ENCODE results near the gene MAP10. TPM values are rescaled to one million over a fixed set of nuclear protein-coding genes. Genes with fewer than 3 reads are reported as not detected.

Gene MAP10
- total RNA-seq (1 to 10 TPM; 1.4 to 1.8 TPM), polyA plus RNA-seq (1.4 TPM)

DNA sequence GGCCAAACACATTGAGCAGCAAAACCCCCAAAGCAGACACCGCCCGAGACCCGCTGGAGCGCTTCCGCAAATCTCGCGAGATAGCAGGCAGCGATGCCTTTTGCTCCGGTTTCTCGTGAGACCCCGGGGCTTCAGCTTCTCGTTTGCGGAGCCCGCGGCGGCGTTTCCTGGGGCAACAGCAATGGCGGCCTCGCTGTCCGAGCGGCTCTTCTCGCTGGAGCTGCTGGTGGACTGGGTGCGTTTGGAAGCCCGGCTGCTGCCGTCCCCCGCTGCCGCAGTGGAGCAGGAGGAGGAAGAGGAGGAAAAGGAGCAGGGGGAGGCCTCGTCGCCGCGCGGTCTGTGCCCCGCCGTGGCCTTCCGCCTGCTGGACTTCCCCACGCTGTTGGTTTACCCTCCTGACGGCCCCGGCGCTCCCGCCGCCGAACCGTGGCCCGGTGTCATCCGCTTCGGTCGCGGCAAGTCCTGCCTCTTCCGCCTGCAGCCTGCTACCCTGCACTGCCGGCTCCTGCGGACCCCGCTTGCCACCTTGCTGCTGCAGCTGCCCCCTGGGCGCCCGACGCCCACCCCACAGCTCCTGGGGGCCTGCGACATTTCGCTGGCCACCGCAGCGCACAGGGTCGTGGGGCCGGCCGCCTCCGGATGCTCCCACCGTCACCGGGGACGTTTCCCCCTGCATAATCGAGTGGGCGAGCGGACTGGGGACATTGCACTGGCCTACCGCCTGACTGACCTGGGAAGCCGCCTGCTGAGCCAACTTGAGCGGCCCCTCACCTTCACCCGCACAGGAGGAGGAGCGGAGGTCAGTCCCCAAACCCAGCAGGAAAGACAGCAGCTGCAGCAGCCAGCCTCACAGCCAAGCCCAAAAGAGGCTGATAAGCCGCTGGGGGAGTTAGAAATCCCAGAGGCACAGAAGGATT is at the start of gene MAP10:
MAP10 (plus strand) TSS at position 148 of the 917 bp plus-strand sequence; CDS start at position 182, 34 bp downstream.
- peak; percentile 40 to 83 (median 65) for DNase-seq
- Histone ChIP-seq H3K9me3 (ENCODE audit: low read length) (no peaks in the 10 kb centered on the region), H3K4me3 (ENCODE audit: low read length) (peak within 1 kb of the TSS; percentile 71), H3K4me1 (ENCODE audit: insufficient read depth, low read length) (peaks cover 9% of the 10 kb centered on the region), H3K36me3 (ENCODE audit: insufficient read depth, low read length) (no peaks in the 10 kb centered on the region), H3K27ac (ENCODE audit: low read depth, low read length) (no peak within 1 kb of the TSS), H3K27me3 (ENCODE audit: insufficient read depth, low read length, poor library complexity, severe bottlenecking) (no peaks in the 10 kb centered on the region)
- H3K9me3 Mint-ChIP-seq = peaks cover 19 to 29% (median 24%) of the 10 kb centered on the region in 5 donors
- H3K4me1 Mint-ChIP-seq = peaks cover 20 to 34% (median 24%) of the 10 kb centered on the region in 3 donors
- peak within 1 kb of the TSS; percentile 56 to 92 (median 82) for H3K27ac Mint-ChIP-seq
- H3K27me3 Mint-ChIP-seq = peaks cover 1 to 12% of the 10 kb centered on the region in 2 donors
- peaks cover 2 to 20% (median 4%) of the 10 kb centered on the region in 3 donors for H3K36me3 Mint-ChIP-seq
- peak within 1 kb of the TSS; percentile 87 to 95 (median 89) for H3K4me3 Mint-ChIP-seq
- POLR2A ChIA-PET = no interaction called here
- CTCF ChIA-PET = interaction anchor here (0.6 to 1.5 kb wide), 2 partner anchors 11 to 61 kb away, joined by 3 read pairs; no protein-coding TSS in a partner anchor

DNA sequence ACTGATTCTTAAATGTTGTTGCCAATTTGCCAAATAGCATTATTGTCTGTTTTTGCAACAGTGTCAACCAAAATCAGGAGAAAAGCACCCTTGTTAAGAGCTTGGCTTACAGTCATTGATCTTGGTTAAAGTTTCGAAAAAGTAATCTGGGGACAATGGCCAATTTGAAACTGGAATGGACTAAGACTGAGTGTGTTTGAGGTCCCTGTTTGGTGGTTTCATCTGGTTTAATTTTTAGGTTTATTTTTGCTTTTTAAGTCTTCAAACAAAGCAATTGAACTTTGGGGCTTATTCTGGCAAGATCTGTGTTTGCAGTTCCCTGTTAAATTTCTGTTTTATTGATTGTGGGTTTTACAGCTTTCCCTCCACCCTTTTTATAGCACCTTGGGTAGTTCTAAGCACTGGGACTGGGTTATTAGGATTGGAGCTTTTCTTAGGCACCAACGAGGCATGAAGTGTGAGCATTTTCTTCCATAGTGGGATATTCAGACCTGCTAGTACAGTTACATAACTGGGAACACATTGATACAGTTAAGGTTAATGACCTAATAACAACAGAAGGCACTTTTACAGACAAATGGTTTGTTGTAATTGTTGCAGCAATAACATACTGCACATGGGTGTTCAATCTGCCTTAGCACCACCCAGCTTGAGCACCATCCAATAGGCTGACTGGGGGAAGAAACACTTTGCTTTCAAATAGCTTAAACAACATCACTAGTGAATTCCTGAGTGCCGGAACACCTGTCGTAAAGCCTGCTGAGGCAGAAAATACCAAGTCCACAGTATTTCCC is 40.6 kb upstream of the MAP10 start:
- H3K27ac ChIP-seq (ENCODE audit: low read depth, low read length) = no peak overlapping the region
- Mint-ChIP-seq H3K4me1 (no peaks in the 10 kb centered on the region), H3K27me3 (peaks cover 10 to 45% of the 10 kb centered on the region in 2 donors)

GRCh38 chr1:232765542-232765941 is 39.7 kb upstream of the MAP10 start:
- Mint-ChIP-seq H3K4me1 (no peaks in the 10 kb centered on the region), H3K9me3 (peaks cover 3 to 8% (median 6%) of the 10 kb centered on the region in 5 donors), H3K36me3 (peaks cover 0 to 2% (median 0%) of the 10 kb centered on the region in 3 donors), H3K27me3 (peaks cover 10 to 45% of the 10 kb centered on the region in 2 donors), H3K27ac (no peak overlapping the region), H3K4me3 (no peak overlapping the region)
- Histone ChIP-seq H3K27me3 (ENCODE audit: insufficient read depth, low read length, poor library complexity, severe bottlenecking) (no peaks in the 10 kb centered on the region), H3K36me3 (ENCODE audit: insufficient read depth, low read length) (no peaks in the 10 kb centered on the region), H3K4me1 (ENCODE audit: insufficient read depth, low read length) (no peaks in the 10 kb centered on the region), H3K4me3 (ENCODE audit: low read length) (no peak overlapping the region), H3K9me3 (ENCODE audit: low read length) (no peaks in the 10 kb centered on the region), H3K27ac (ENCODE audit: low read depth, low read length) (no peak overlapping the region)
- ChIA-PET CTCF (no interaction called here), POLR2A (no interaction called here)
- no peak for DNase-seq

More for the DNA sequence above, 40.6 kb upstream of the MAP10 start:
- Mint-ChIP-seq H3K36me3 (peaks cover 0 to 2% (median 0%) of the 10 kb centered on the region in 3 donors), H3K9me3 (peaks cover 3 to 8% (median 6%) of the 10 kb centered on the region in 5 donors), H3K4me3 (no peak overlapping the region), H3K27ac (no peak overlapping the region)
- Histone ChIP-seq H3K27me3 (ENCODE audit: insufficient read depth, low read length, poor library complexity, severe bottlenecking) (no peaks in the 10 kb centered on the region), H3K4me1 (ENCODE audit: insufficient read depth, low read length) (no peaks in the 10 kb centered on the region), H3K4me3 (ENCODE audit: low read length) (no peak overlapping the region), H3K9me3 (ENCODE audit: low read length) (no peaks in the 10 kb centered on the region), H3K36me3 (ENCODE audit: insufficient read depth, low read length) (no peaks in the 10 kb centered on the region)
- POLR2A ChIA-PET = no interaction called here
- CTCF ChIA-PET = no interaction called here
- DNase-seq = no peak

- H3K27me3 ChIP-seq (ENCODE audit: insufficient read depth, low read length, poor library complexity, severe bottlenecking) = no peaks in the 10 kb centered on the region
- H3K9me3 Mint-ChIP-seq = peaks cover 3 to 8% (median 6%) of the 10 kb centered on the region in 5 donors
- CTCF ChIA-PET = no interaction called here
- H3K36me3 Mint-ChIP-seq = peaks cover 0 to 2% (median 0%) of the 10 kb centered on the region in 3 donors
- no peak overlapping the region for H3K4me3 ChIP-seq (ENCODE audit: low read length)
- POLR2A ChIA-PET = no interaction called here
- no peak overlapping the region for H3K4me3 Mint-ChIP-seq
- DNase-seq = no peak
- no peaks in the 10 kb centered on the region for H3K9me3 ChIP-seq (ENCODE audit: low read length)
- H3K4me1 ChIP-seq (ENCODE audit: insufficient read depth, low read length) = no peaks in the 10 kb centered on the region
- H3K27ac Mint-ChIP-seq = peak overlapping the region in 1 of 8 donors; percentile 28
- H3K4me1 Mint-ChIP-seq = no peaks in the 10 kb centered on the region
- no peak overlapping the region for H3K27ac ChIP-seq (ENCODE audit: low read depth, low read length)
- H3K27me3 Mint-ChIP-seq = peaks cover 10 to 45% of the 10 kb centered on the region in 2 donors
- H3K36me3 ChIP-seq (ENCODE audit: insufficient read depth, low read length) = no peaks in the 10 kb centered on the region
These were observed 38.9 kb upstream of the MAP10 start for GRCh38 chr1:232766241-232766890.

- Mint-ChIP-seq H3K36me3 (peaks cover 0 to 2% (median 0%) of the 10 kb centered on the region in 3 donors), H3K4me3 (no peak overlapping the region), H3K9me3 (peaks cover 3 to 8% (median 6%) of the 10 kb centered on the region in 5 donors), H3K4me1 (no peaks in the 10 kb centered on the region), H3K27ac (peak overlapping the region in 1 of 8 donors; percentile 28), H3K27me3 (peaks cover 10 to 45% of the 10 kb centered on the region in 2 donors)
- POLR2A ChIA-PET = no interaction called here
- Histone ChIP-seq H3K27ac (ENCODE audit: low read depth, low read length) (no peak overlapping the region), H3K36me3 (ENCODE audit: insufficient read depth, low read length) (no peaks in the 10 kb centered on the region), H3K4me3 (ENCODE audit: low read length) (no peak overlapping the region), H3K4me1 (ENCODE audit: insufficient read depth, low read length) (no peaks in the 10 kb centered on the region), H3K27me3 (ENCODE audit: insufficient read depth, low read length, poor library complexity, severe bottlenecking) (no peaks in the 10 kb centered on the region), H3K9me3 (ENCODE audit: low read length) (no peaks in the 10 kb centered on the region)
- CTCF ChIA-PET = no interaction called here
- no peak for DNase-seq
These were observed 38.3 kb upstream of the MAP10 start for GRCh38 chr1:232766904-232767303.

- peaks cover 0 to 2% (median 0%) of the 10 kb centered on the region in 3 donors for H3K36me3 Mint-ChIP-seq
- Histone ChIP-seq H3K4me3 (ENCODE audit: low read length) (no peak overlapping the region), H3K9me3 (ENCODE audit: low read length) (no peaks in the 10 kb centered on the region), H3K4me1 (ENCODE audit: insufficient read depth, low read length) (no peaks in the 10 kb centered on the region), H3K27ac (ENCODE audit: low read depth, low read length) (no peak overlapping the region), H3K27me3 (ENCODE audit: insufficient read depth, low read length, poor library complexity, severe bottlenecking) (no peaks in the 10 kb centered on the region), H3K36me3 (ENCODE audit: insufficient read depth, low read length) (no peaks in the 10 kb centered on the region)
- peaks cover 11 to 42% of the 10 kb centered on the region in 2 donors for H3K27me3 Mint-ChIP-seq
- no peak overlapping the region for H3K4me3 Mint-ChIP-seq
- H3K9me3 Mint-ChIP-seq = peaks cover 3 to 8% (median 6%) of the 10 kb centered on the region in 5 donors
- ChIA-PET POLR2A (no interaction called here), CTCF (no interaction called here)
- H3K4me1 Mint-ChIP-seq = no peaks in the 10 kb centered on the region
- H3K27ac Mint-ChIP-seq = peak overlapping the region in 1 of 8 donors; percentile 41
- no peak for DNase-seq
These were observed 37.7 kb upstream of the MAP10 start for GRCh38 chr1:232767305-232768074.

DNA sequence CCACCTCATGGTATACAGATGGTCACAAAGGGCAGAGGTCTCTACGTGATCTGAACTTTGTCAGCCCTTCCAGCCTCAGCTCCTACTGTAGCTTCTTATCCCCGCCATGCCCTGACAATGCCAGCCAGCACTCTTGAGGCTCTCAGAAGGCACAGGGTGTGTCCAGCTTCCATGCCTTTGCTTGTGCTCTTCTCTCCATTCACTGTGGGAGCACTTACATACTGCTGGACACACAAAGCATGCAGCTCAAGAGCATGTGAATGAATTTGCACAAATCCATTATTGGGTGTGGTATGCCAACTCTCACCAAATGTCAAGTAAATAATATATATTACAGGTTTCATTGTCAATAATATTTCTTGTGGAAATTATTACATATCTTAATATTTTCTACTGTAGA is 36.4 kb upstream of the MAP10 start:
- Histone ChIP-seq H3K9me3 (ENCODE audit: low read length) (no peaks in the 10 kb centered on the region), H3K4me3 (ENCODE audit: low read length) (no peak overlapping the region), H3K36me3 (ENCODE audit: insufficient read depth, low read length) (no peaks in the 10 kb centered on the region), H3K4me1 (ENCODE audit: insufficient read depth, low read length) (no peaks in the 10 kb centered on the region), H3K27me3 (ENCODE audit: insufficient read depth, low read length, poor library complexity, severe bottlenecking) (no peaks in the 10 kb centered on the region), H3K27ac (ENCODE audit: low read depth, low read length) (no peak overlapping the region)
- Mint-ChIP-seq H3K27ac (no peak overlapping the region), H3K36me3 (no peaks in the 10 kb centered on the region), H3K4me1 (no peaks in the 10 kb centered on the region), H3K4me3 (no peak overlapping the region), H3K27me3 (peaks cover 14 to 34% of the 10 kb centered on the region in 2 donors), H3K9me3 (no peaks in the 10 kb centered on the region)
- CTCF ChIA-PET = no interaction called here
- DNase-seq = no peak
- POLR2A ChIA-PET = interaction anchor here (0.6 kb wide), 1 partner anchor 1863 kb away, joined by 4 read pairs; no protein-coding TSS in a partner anchor
